ENCODE results near the gene NR2E1. TPM values are rescaled to one million over a fixed set of nuclear protein-coding genes. Genes with fewer than 3 reads are reported as not detected.

Gene NR2E1
- total RNA-seq, 1 donor from 2014 or later: not detected

- DNase-seq (ENCODE audit: extremely low spot score in 2 of 2): no peak
- H3K4me3 ChIP-seq: no peak overlapping the region
- H3K27me3 ChIP-seq: no peaks in the 10 kb centered on the region
- no peaks in the 10 kb centered on the region for H3K4me1 ChIP-seq
- no peak overlapping the region for H3K27ac ChIP-seq
- H3K9me3 ChIP-seq: no peaks in the 10 kb centered on the region
- H3K36me3 ChIP-seq: peaks cover 0 to 15% of the 10 kb centered on the region in 2 donors
- intact Hi-C loops (cut with DNase I): no loop called here
- TF ChIP-seq POLR2AphosphoS5 (IDR thresholded peaks at IDR 0.05; ENCODE audit: insufficient read depth in 1 of 2, low read depth in 1 of 2) (no peak), POLR2A (IDR thresholded peaks at IDR 0.05) (no peak), CTCF (IDR thresholded peaks at IDR 0.05) (no peak)
Observed at GRCh38 chr6:108207013-108207412, 41.2 kb downstream of the NR2E1 start.

- Histone ChIP-seq H3K36me3 (peaks cover 0 to 15% of the 10 kb centered on the region in 2 donors), H3K27ac (no peak overlapping the region)
- intact Hi-C loops (cut with DNase I): no loop called here
Observed at GRCh38 chr6:108209738-108210137, 43.9 kb downstream of the NR2E1 start.

GRCh38 chr6:108210556-108210955 is 44.7 kb downstream of the NR2E1 start:
- intact Hi-C loops (cut with DNase I): no loop called here
- H3K9me3 ChIP-seq: no peaks in the 10 kb centered on the region
- H3K4me1 ChIP-seq: peaks cover 10% of the 10 kb centered on the region
- H3K27me3 ChIP-seq: no peaks in the 10 kb centered on the region
- DNase-seq (ENCODE audit: extremely low spot score in 2 of 2): no peak
- no peak overlapping the region for H3K4me3 ChIP-seq
- TF ChIP-seq POLR2A (IDR thresholded peaks at IDR 0.05) (no peak), CTCF (IDR thresholded peaks at IDR 0.05) (no peak), POLR2AphosphoS5 (IDR thresholded peaks at IDR 0.05; ENCODE audit: insufficient read depth in 1 of 2, low read depth in 1 of 2) (no peak)
- H3K36me3 ChIP-seq: peaks cover 0 to 15% of the 10 kb centered on the region in 2 donors
- no peak overlapping the region for H3K27ac ChIP-seq

More at GRCh38 chr6:108209738-108210137, 43.9 kb downstream of the NR2E1 start:
- TF ChIP-seq CTCF (IDR thresholded peaks at IDR 0.05): no peak
- no peak for TF ChIP-seq POLR2A (IDR thresholded peaks at IDR 0.05)
- TF ChIP-seq POLR2AphosphoS5 (IDR thresholded peaks at IDR 0.05; ENCODE audit: insufficient read depth in 1 of 2, low read depth in 1 of 2): no peak
- DNase-seq (ENCODE audit: extremely low spot score in 2 of 2): no peak
- H3K27me3 ChIP-seq: no peaks in the 10 kb centered on the region
- H3K4me3 ChIP-seq: no peak overlapping the region
- peaks cover 4% of the 10 kb centered on the region for H3K4me1 ChIP-seq
- no peaks in the 10 kb centered on the region for H3K9me3 ChIP-seq

GRCh38 chr6:108211671-108212070 is 45.8 kb downstream of the NR2E1 start:
- Histone ChIP-seq H3K27me3 (no peaks in the 10 kb centered on the region), H3K9me3 (no peaks in the 10 kb centered on the region), H3K36me3 (peaks cover 0 to 15% of the 10 kb centered on the region in 2 donors), H3K4me3 (no peak overlapping the region), H3K27ac (no peak overlapping the region), H3K4me1 (peaks cover 10% of the 10 kb centered on the region)
- no peak for TF ChIP-seq CTCF (IDR thresholded peaks at IDR 0.05)
- no peak for TF ChIP-seq POLR2A (IDR thresholded peaks at IDR 0.05)
- TF ChIP-seq POLR2AphosphoS5 (IDR thresholded peaks at IDR 0.05; ENCODE audit: insufficient read depth in 1 of 2, low read depth in 1 of 2): no peak
- DNase-seq (ENCODE audit: extremely low spot score in 2 of 2): no peak
- intact Hi-C loops (cut with DNase I): no loop called here

- intact Hi-C loops (cut with DNase I): no loop called here
- DNase-seq (ENCODE audit: extremely low spot score in 2 of 2): no peak
- Histone ChIP-seq H3K4me1 (no peaks in the 10 kb centered on the region), H3K27ac (no peak overlapping the region), H3K4me3 (no peak overlapping the region), H3K27me3 (no peaks in the 10 kb centered on the region), H3K9me3 (no peaks in the 10 kb centered on the region), H3K36me3 (peaks cover 0 to 29% of the 10 kb centered on the region in 2 donors)
- no peak for TF ChIP-seq CTCF (IDR thresholded peaks at IDR 0.05)
- no peak for TF ChIP-seq POLR2AphosphoS5 (IDR thresholded peaks at IDR 0.05; ENCODE audit: insufficient read depth in 1 of 2, low read depth in 1 of 2)
- no peak for TF ChIP-seq POLR2A (IDR thresholded peaks at IDR 0.05)
Observed at GRCh38 chr6:108222064-108222463, 56.2 kb downstream of the NR2E1 start.
